GM21825 (cell line): ENCODE measurements around the gene DNMT3A.
A peak's percentile ranks its signal among the peaks of the same experiment; 100 is the strongest.

Experiments used
- ATAC-seq: cut with Tn5 transposase; IDR thresholded peaks from one replicate; pipeline ENCODE4 v1.9.1; 2021; ENCODE audit warnings: mild to moderate bottlenecking, moderate library complexity; ENCODE audit not compliant: unreplicated experiment

Gene DNMT3A

GRCh38 chr2:25373269-25373981, 31.7 kb upstream of the DNMT3A start:
- ATAC-seq, result no peak

- ATAC-seq, result no peak
Measured at GRCh38 chr2:25372405-25373268, 30.9 kb upstream of the DNMT3A start.

- ATAC-seq, result no peak
Measured at GRCh38 chr2:25371253-25372241, 29.8 kb upstream of the DNMT3A start.

- no peak for ATAC-seq
Measured at GRCh38 chr2:25369876-25370275, 28.2 kb upstream of the DNMT3A start.

- ATAC-seq, result no peak
Measured at GRCh38 chr2:25369439-25369838, 27.7 kb upstream of the DNMT3A start.

GRCh38 chr2:25368660-25369059, 26.9 kb upstream of the DNMT3A start:
- no peak for ATAC-seq

- no peak for ATAC-seq
Measured at GRCh38 chr2:25367296-25367695, 25.6 kb upstream of the DNMT3A start.

- ATAC-seq, result no peak
Measured at GRCh38 chr2:25366629-25367028, 24.9 kb upstream of the DNMT3A start.

- no peak for ATAC-seq
Measured at GRCh38 chr2:25365241-25365640, 23.5 kb upstream of the DNMT3A start.

- ATAC-seq, result no peak
Measured at GRCh38 chr2:25363733-25364132, 22.0 kb upstream of the DNMT3A start.

GRCh38 chr2:25362434-25363145, 20.9 kb upstream of the DNMT3A start:
- peak; percentile 71 for ATAC-seq

- peak; percentile 77 for ATAC-seq
Measured at GRCh38 chr2:25362049-25362433, 20.3 kb upstream of the DNMT3A start.

- no peak for ATAC-seq
Measured at GRCh38 chr2:25361261-25362048, 19.7 kb upstream of the DNMT3A start.

- no peak for ATAC-seq
Measured at GRCh38 chr2:25358836-25359235, 17.1 kb upstream of the DNMT3A start.

GRCh38 chr2:25358249-25358815, 16.6 kb upstream of the DNMT3A start:
- ATAC-seq, result no peak

GRCh38 chr2:25356088-25356487, 14.4 kb upstream of the DNMT3A start:
- no peak for ATAC-seq

GRCh38 chr2:25355270-25355669, 13.5 kb upstream of the DNMT3A start:
- ATAC-seq, result no peak

- no peak for ATAC-seq
Measured at GRCh38 chr2:25354116-25354515, 12.4 kb upstream of the DNMT3A start.

- ATAC-seq, result no peak
Measured at GRCh38 chr2:25349397-25349796, 7.7 kb upstream of the DNMT3A start.
